EH (cell line): Measurements from ENCODE around the gene GRK4.
A peak's percentile ranks its signal among the peaks of the same experiment; 100 is the strongest.
"Not testable (repeated sequence)": the region's sequence is repeated elsewhere in the genome, so short reads cannot be mapped to it uniquely, and the experiment has no call there.

ENCODE experiments used
- DNase-seq: peaks from one replicate; pipeline ENCODE4 v3.0.0-alpha.2; 2015; ENCODE audit warnings: low read depth

GRK4 gene

GRCh38 chr4:2930758-2931511, 32.4 kb upstream of the GRK4 start:
- DNase-seq = no peak

- DNase-seq = no peak
Observed at GRCh38 chr4:2931512-2932301, 31.7 kb upstream of the GRK4 start.

GRCh38 chr4:2932321-2932950, 30.9 kb upstream of the GRK4 start:
- no peak for DNase-seq

- DNase-seq = peak; percentile 16
Observed at GRCh38 chr4:2932951-2933565, 30.3 kb upstream of the GRK4 start.

GRCh38 chr4:2933566-2934076, 29.8 kb upstream of the GRK4 start:
- DNase-seq = peak; percentile 18

- peak; percentile 56 for DNase-seq
Observed at GRCh38 chr4:2934077-2934812, 29.1 kb upstream of the GRK4 start.

- peak; percentile 90 for DNase-seq
Observed at GRCh38 chr4:2934813-2935761, 28.3 kb upstream of the GRK4 start.

GRCh38 chr4:2935762-2936743, 27.3 kb upstream of the GRK4 start:
- peak; percentile 61 for DNase-seq

GRCh38 chr4:2936773-2937145, 26.6 kb upstream of the GRK4 start:
- peak; percentile 75 for DNase-seq

- no peak for DNase-seq
Observed at GRCh38 chr4:2937146-2937857, 26.1 kb upstream of the GRK4 start.

GRCh38 chr4:2937986-2938385, 25.4 kb upstream of the GRK4 start:
- DNase-seq = no peak

- not testable (repeated sequence) for DNase-seq
Observed at GRCh38 chr4:2938411-2938810, 25.0 kb upstream of the GRK4 start.

- DNase-seq = no peak
Observed at GRCh38 chr4:2938906-2939305, 24.5 kb upstream of the GRK4 start.

GRCh38 chr4:2939383-2940243, 23.8 kb upstream of the GRK4 start:
- DNase-seq = no peak

GRCh38 chr4:2940267-2941137, 22.9 kb upstream of the GRK4 start:
- DNase-seq = no peak
